Kidney (tissue), 14 donors: ENCODE results near the gene PPP2R3B. TPM values are rescaled to one million over a fixed set of nuclear protein-coding genes. Genes with fewer than 3 reads are reported as not detected.

Source experiments
- DNase-seq, 5 donors: peaks; one replicate each; pipeline ENCODE4 v3.0.0-alpha.2; 2013 to 2020
- FAIRE-seq: peaks from 2 replicates; lab custom pipeline; 2012; peaks lifted over from hg19 to GRCh38; lab: Jason Lieb, UNC
- H3K27ac ChIP-seq, 2 donors: one replicate each; pipeline ENCODE4 v1.7.0; 2013; ENCODE audit warnings: low read depth in 2 of 2, low read length in 2 of 2, inconsistent platforms in 1 of 2
- H3K27me3 ChIP-seq: one replicate; pipeline ENCODE4 v1.7.1; 2013; ENCODE audit warnings: low read length, inconsistent platforms; ENCODE audit not compliant: control insufficient read depth, insufficient read depth
- H3K36me3 ChIP-seq, 3 donors: one replicate each; pipeline versions ENCODE4 v1.7.0 to v1.7.1; 2013; ENCODE audit warnings: low read length in 3 of 3, control low read depth in 1 of 3, inconsistent platforms in 1 of 3; ENCODE audit not compliant: insufficient read depth in 3 of 3, control insufficient read depth in 2 of 3
- H3K4me1 ChIP-seq, 3 donors: one replicate each; pipeline versions ENCODE4 v1.7.0 to v1.7.1; 2013; ENCODE audit warnings: low read length in 3 of 3, inconsistent platforms in 1 of 3, low read depth in 1 of 3; ENCODE audit not compliant: control insufficient read depth in 2 of 3, insufficient read depth in 2 of 3
- H3K4me3 ChIP-seq, 3 donors: one replicate each; pipeline versions ENCODE4 v1.7.0 to v1.8.1; 2013; ENCODE audit warnings: low read length in 3 of 3, control low read depth in 1 of 3, inconsistent platforms in 1 of 3
- H3K9ac ChIP-seq, 3 donors: one replicate each; pipeline versions ENCODE4 v1.7.0 to v1.7.1; 2013; ENCODE audit warnings: low read length in 3 of 3, control low read depth in 1 of 3, inconsistent platforms in 1 of 3
- H3K9me3 ChIP-seq, 3 donors: one replicate each; pipeline versions ENCODE4 v1.7.0 to v1.7.1; 2013; ENCODE audit warnings: low read length in 3 of 3, control low read depth in 1 of 3, inconsistent platforms in 1 of 3; ENCODE audit not compliant: control insufficient read depth in 2 of 3, insufficient read depth in 1 of 3
- CTCF ChIP-seq: IDR thresholded peaks from 3 replicates; pipeline ENCODE4 v1.5.1; 2012; ENCODE audit warnings: mild to moderate bottlenecking, moderate library complexity, borderline replicate concordance; ENCODE audit not compliant: insufficient read depth; ENCODE audit errors: extremely low read depth
- intact Hi-C: fragments of 100-400 bp; cut with DNase I; formaldehyde crosslinking; loops from one replicate; pipeline ENCODE4 v1.11.1; 2022
- polyA plus RNA-seq: library from polyadenylated mRNA; stranded (reverse); fragments of 350-450 nt; fragmentation: Illumina TruSeq; extraction: RNeasy Lipid Tissue Mini Kit (QIAGEN cat#74804); gene quantifications from one replicate; pipeline ENCODE4 v1.2.3, GENCODE V29; 2014; ENCODE audit warnings: low read depth, low replicate concordance; ENCODE audit not compliant: insufficient read depth
- total RNA-seq: library from RNA; stranded (reverse); fragmentation: NEBNext Ultra II Directional; extraction: Animal tissue kit (Norgen Biotek cat#: 25700); gene quantifications from one replicate; pipeline ENCODE4 v1.2.1, GENCODE V29; 2021
- donor health status: control.
- donor health status: control.
- donor health status: control.
- donor health status: control.
- donor health status: control.
- donor health status: DM: yes; HTN: yes; CAD: no.
- donor health status: Normal renal cell carcinoma (clear cell type).

Gene PPP2R3B
- total and polyA plus RNA-seq, 2 donors from 2014 or later: 14.1 to 14.4 TPM

- Histone ChIP-seq H3K27ac (no peak overlapping the region), H3K4me3 (no peak overlapping the region), H3K27me3 (peaks cover 6% of the 10 kb centered on the region), H3K9me3 (no peaks in the 10 kb centered on the region), H3K36me3 (no peaks in the 10 kb centered on the region), H3K9ac (no peak overlapping the region), H3K4me1 (no peaks in the 10 kb centered on the region)
- intact Hi-C loops: no loop called here
- no peak for DNase-seq
- no peak for TF ChIP-seq CTCF
- no peak for FAIRE-seq
These were observed 38.3 kb upstream of the PPP2R3B start for GRCh38 chrX:425056-425455.

- no peak overlapping the region for H3K9ac ChIP-seq
- intact Hi-C loops: no loop called here
- H3K9me3 ChIP-seq: no peaks in the 10 kb centered on the region
- no peaks in the 10 kb centered on the region for H3K27me3 ChIP-seq
- peak in 2 of 5 donors; percentile 18 to 22 for DNase-seq
- no peak overlapping the region for H3K27ac ChIP-seq
- no peak overlapping the region for H3K4me3 ChIP-seq
- FAIRE-seq: no peak
- no peak for TF ChIP-seq CTCF
- H3K36me3 ChIP-seq: no peaks in the 10 kb centered on the region
- H3K4me1 ChIP-seq: no peaks in the 10 kb centered on the region
These were observed 35.1 kb upstream of the PPP2R3B start for GRCh38 chrX:421646-422391.

- no peaks in the 10 kb centered on the region for H3K27me3 ChIP-seq
- no peak overlapping the region for H3K27ac ChIP-seq
- no peaks in the 10 kb centered on the region for H3K4me1 ChIP-seq
- H3K36me3 ChIP-seq: no peaks in the 10 kb centered on the region
- no peak for TF ChIP-seq CTCF
- no peaks in the 10 kb centered on the region for H3K9me3 ChIP-seq
- H3K4me3 ChIP-seq: no peak overlapping the region
- DNase-seq (peak in 1 of 5 donors; percentile 29), FAIRE-seq (no peak)
- intact Hi-C loops: no loop called here
- no peak overlapping the region for H3K9ac ChIP-seq
These were observed 34.0 kb upstream of the PPP2R3B start for GRCh38 chrX:420496-421223.
